Hepatocyte (in vitro differentiated cells): ENCODE results near the gene EPHA6. TPM values are rescaled to one million over a fixed set of nuclear protein-coding genes. Genes with fewer than 3 reads are reported as not detected.
A peak's percentile ranks its signal among the peaks of the same experiment; 100 is the strongest.

Source experiments
- DNase-seq: peaks from one replicate; pipeline ENCODE4 v3.0.0-alpha.2; 2016; ENCODE audit warnings: low spot score
- H2AFZ ChIP-seq: fragments of 200-600 bp; sonication (generic); 2 replicates; pipeline ENCODE4 v1.6.0; 2016; ENCODE audit warnings: antibody characterized with exemption, mild to moderate bottlenecking
- H3K27ac ChIP-seq: fragments of 200-600 bp; sonication (generic); 2 replicates; pipeline ENCODE4 v1.5.1; 2016; ENCODE audit warnings: mild to moderate bottlenecking
- H3K27me3 ChIP-seq: fragments of 200-600 bp; sonication (generic); 2 replicates; pipeline ENCODE4 v1.6.1; 2016
- H3K36me3 ChIP-seq: fragments of 200-600 bp; sonication (generic); replicated peaks from 2 replicates; pipeline ENCODE4 v1.5.1; 2016; ENCODE audit warnings: low read depth; ENCODE audit not compliant: insufficient read depth
- H3K4me1 ChIP-seq: fragments of 200-600 bp; sonication (generic); 2 replicates; pipeline ENCODE4 v1.5.1; 2016; ENCODE audit warnings: mild to moderate bottlenecking, moderate library complexity; ENCODE audit not compliant: insufficient read depth
- H3K4me2 ChIP-seq: fragments of 200-600 bp; sonication (generic); 2 replicates; pipeline ENCODE4 v1.6.0; 2016
- H3K4me3 ChIP-seq: fragments of 200-600 bp; sonication (generic); 2 replicates; pipeline ENCODE4 v1.5.1; 2016; ENCODE audit warnings: mild to moderate bottlenecking
- H3K79me2 ChIP-seq: fragments of 200-600 bp; sonication (generic); 2 replicates; pipeline ENCODE4 v1.6.0; 2017; ENCODE audit warnings: mild to moderate bottlenecking
- H3K9me2 ChIP-seq: fragments of 200-600 bp; sonication (generic); replicated peaks from 2 replicates; pipeline ENCODE4 v1.6.0; 2017; ENCODE audit warnings: mild to moderate bottlenecking; ENCODE audit not compliant: insufficient read depth
- H3K9me3 ChIP-seq: fragments of 200-600 bp; sonication (generic); 2 replicates; pipeline ENCODE4 v1.5.1; 2016; ENCODE audit warnings: low read depth, mild to moderate bottlenecking
- H4K20me1 ChIP-seq: fragments of 200-600 bp; sonication (generic); 2 replicates; pipeline ENCODE4 v1.6.0; 2016; ENCODE audit warnings: mild to moderate bottlenecking; ENCODE audit not compliant: insufficient read depth, poor library complexity, severe bottlenecking
- CTCF ChIP-seq: fragments of 200-600 bp; sonication (generic); IDR thresholded peaks from 2 replicates; pipeline ENCODE4 v1.5.1; 2016; ENCODE audit warnings: antibody characterized with exemption, mild to moderate bottlenecking; ENCODE audit not compliant: poor library complexity
- EZH2 ChIP-seq: fragments of 200-600 bp; sonication (generic); IDR thresholded peaks from 2 replicates; pipeline ENCODE4 v1.6.1; 2016; ENCODE audit warnings: antibody characterized with exemption, mild to moderate bottlenecking, borderline replicate concordance
- EZH2phosphoT487 ChIP-seq: fragments of 200-600 bp; sonication (generic); IDR thresholded peaks from one replicate; pipeline ENCODE4 v1.6.1; 2018; ENCODE audit warnings: antibody characterized with exemption, mild to moderate bottlenecking, low read depth, moderate library complexity; ENCODE audit not compliant: unreplicated experiment, severe bottlenecking
- WGBS: methylation state at CpG from one replicate; pipeline ENCODE4 v1.1.6; 2016; ENCODE audit warnings: low lambda C conversion rate; ENCODE audit errors: missing lambda C conversion rate; 5-methylcytosine and 5-hydroxymethylcytosine counted together
- polyA plus RNA-seq: library from polyadenylated mRNA; unstranded; fragments of >200 nt; fragmentation: Nextera tagmentation; extraction: Ambion mirVana; gene quantifications from 2 replicates; pipeline ENCODE4 v1.2.1, GENCODE V29; 2016
- total RNA-seq: library from RNA; depleted of rRNA; stranded (reverse); fragments of >200 nt; gene quantifications from 2 replicates; pipeline ENCODE4 v1.2.3, GENCODE V29; 2014

EPHA6 gene
- total and polyA plus RNA-seq, 2 experiments from 2014 or later, result 3.4 to 16.7 TPM

GRCh38 chr3:96796101-96796500, 18.3 kb upstream of the EPHA6 start:
- H3K4me1 ChIP-seq, result no peaks in the 10 kb centered on the region
- H3K27me3 ChIP-seq, result no peaks in the 10 kb centered on the region
- H3K9me3 ChIP-seq, result no peaks in the 10 kb centered on the region
- 93% methylated on average over 5 of the region's 5 CpGs for WGBS
- TF ChIP-seq EZH2 (no peak), CTCF (no peak), EZH2phosphoT487 (no peak)
- no peak overlapping the region for H2AFZ ChIP-seq
- H4K20me1 ChIP-seq, result no peaks in the 10 kb centered on the region
- DNase-seq, result no peak
- H3K79me2 ChIP-seq, result no peaks in the 10 kb centered on the region
- no peaks in the 10 kb centered on the region for H3K9me2 ChIP-seq
- no peaks in the 10 kb centered on the region for H3K36me3 ChIP-seq
- H3K4me3 ChIP-seq, result no peak overlapping the region
- H3K27ac ChIP-seq, result no peak overlapping the region
- no peak overlapping the region for H3K4me2 ChIP-seq

DNA sequence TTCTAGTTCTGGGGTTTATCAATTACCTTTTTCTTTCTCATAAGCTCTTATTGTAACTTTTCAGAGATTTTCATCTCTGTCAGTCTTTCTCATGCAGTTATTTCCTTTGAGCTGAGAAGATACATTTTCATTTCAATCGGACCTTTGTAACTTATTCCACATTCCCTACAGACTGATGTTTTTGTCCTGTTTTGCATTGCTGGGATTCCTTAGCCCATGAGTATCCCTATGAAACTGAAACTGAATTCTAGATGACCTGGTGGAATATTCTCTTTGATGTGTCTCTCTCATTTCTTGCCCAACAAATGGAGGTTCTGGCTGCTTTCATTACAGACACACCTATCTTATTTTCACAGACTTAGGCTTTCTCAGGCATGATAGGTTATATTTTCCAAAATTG, 10.5 kb upstream of the EPHA6 start:
- H3K36me3 ChIP-seq, result no peaks in the 10 kb centered on the region
- no peak overlapping the region for H2AFZ ChIP-seq
- DNase-seq, result no peak
- no peaks in the 10 kb centered on the region for H3K27me3 ChIP-seq
- H3K9me3 ChIP-seq, result no peaks in the 10 kb centered on the region
- H3K27ac ChIP-seq, result no peak overlapping the region
- H3K4me2 ChIP-seq, result no peak overlapping the region
- H3K79me2 ChIP-seq, result no peaks in the 10 kb centered on the region
- 95% methylated on average over 1 of the region's 1 CpG for WGBS
- H3K4me1 ChIP-seq, result no peaks in the 10 kb centered on the region
- H3K4me3 ChIP-seq, result no peak overlapping the region
- no peaks in the 10 kb centered on the region for H4K20me1 ChIP-seq
- no peak for TF ChIP-seq CTCF
- TF ChIP-seq EZH2phosphoT487, result no peak
- TF ChIP-seq EZH2, result no peak
- no peaks in the 10 kb centered on the region for H3K9me2 ChIP-seq

DNA sequence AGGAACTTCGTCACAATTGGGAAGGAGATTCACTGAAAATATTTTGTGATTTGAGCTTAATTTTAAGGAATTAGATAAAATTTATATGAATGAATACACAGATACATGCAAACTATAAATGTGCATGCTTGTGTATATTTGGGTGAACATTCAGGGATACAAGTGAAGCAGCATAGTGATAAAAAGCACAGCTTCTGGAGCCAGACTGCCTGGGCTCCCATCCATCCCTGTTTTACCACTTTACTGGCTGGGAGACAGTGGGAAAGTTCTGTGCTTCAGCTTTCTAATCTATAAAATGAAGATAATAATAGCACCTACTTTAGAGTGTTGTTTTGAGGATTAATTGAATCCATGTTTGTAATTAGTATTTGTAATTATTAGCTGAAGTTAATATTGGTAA, 8.1 kb upstream of the EPHA6 start:
- no peaks in the 10 kb centered on the region for H3K9me2 ChIP-seq
- no peaks in the 10 kb centered on the region for H3K79me2 ChIP-seq
- no peak overlapping the region for H2AFZ ChIP-seq
- no peaks in the 10 kb centered on the region for H3K9me3 ChIP-seq
- no peak overlapping the region for H3K4me3 ChIP-seq
- no peak for DNase-seq
- 96% methylated on average over 1 of the region's 1 CpG for WGBS
- H3K27me3 ChIP-seq, result no peaks in the 10 kb centered on the region
- TF ChIP-seq CTCF, result no peak
- no peak for TF ChIP-seq EZH2phosphoT487
- TF ChIP-seq EZH2, result no peak
- H3K27ac ChIP-seq, result no peak overlapping the region
- H3K4me2 ChIP-seq, result no peak overlapping the region
- no peaks in the 10 kb centered on the region for H3K36me3 ChIP-seq
- no peaks in the 10 kb centered on the region for H3K4me1 ChIP-seq
- H4K20me1 ChIP-seq, result no peaks in the 10 kb centered on the region

GRCh38 chr3:96813134-96813819, 1.1 kb upstream of the EPHA6 start:
- Histone ChIP-seq H3K4me1 (no peaks in the 10 kb centered on the region), H3K4me3 (peak overlapping the region; percentile 53), H3K9me3 (no peaks in the 10 kb centered on the region), H3K27ac (peak overlapping the region; percentile 38), H3K36me3 (no peaks in the 10 kb centered on the region), H3K9me2 (no peaks in the 10 kb centered on the region), H3K79me2 (peaks cover 24% of the 10 kb centered on the region), H3K27me3 (no peaks in the 10 kb centered on the region), H2AFZ (peak overlapping the region; percentile 81), H3K4me2 (peak overlapping the region; percentile 85), H4K20me1 (no peaks in the 10 kb centered on the region)
- under 1% methylated on average over 50 of the region's 79 CpGs for whole genome bisulfite sequencing
- DNase-seq, result peak; percentile 93
- peak; percentile 89 for TF ChIP-seq CTCF
- TF ChIP-seq EZH2phosphoT487, result no peak
- no peak for TF ChIP-seq EZH2
